Stimulated activated CD4-positive, alpha-beta T cell treated with anti-CD3 and anti-CD28 coated beads, TNF-alpha, amount 100 ng/mL, for 24 hours (primary cell): ENCODE results near the gene CSGALNACT2.

ENCODE experiments used
- DNase-seq, 3 experiments: peaks; one replicate each; pipeline ENCODE4 v3.0.0-alpha.2; 2020; ENCODE audit warnings: low read depth in 3 of 3

CSGALNACT2 gene

DNA sequence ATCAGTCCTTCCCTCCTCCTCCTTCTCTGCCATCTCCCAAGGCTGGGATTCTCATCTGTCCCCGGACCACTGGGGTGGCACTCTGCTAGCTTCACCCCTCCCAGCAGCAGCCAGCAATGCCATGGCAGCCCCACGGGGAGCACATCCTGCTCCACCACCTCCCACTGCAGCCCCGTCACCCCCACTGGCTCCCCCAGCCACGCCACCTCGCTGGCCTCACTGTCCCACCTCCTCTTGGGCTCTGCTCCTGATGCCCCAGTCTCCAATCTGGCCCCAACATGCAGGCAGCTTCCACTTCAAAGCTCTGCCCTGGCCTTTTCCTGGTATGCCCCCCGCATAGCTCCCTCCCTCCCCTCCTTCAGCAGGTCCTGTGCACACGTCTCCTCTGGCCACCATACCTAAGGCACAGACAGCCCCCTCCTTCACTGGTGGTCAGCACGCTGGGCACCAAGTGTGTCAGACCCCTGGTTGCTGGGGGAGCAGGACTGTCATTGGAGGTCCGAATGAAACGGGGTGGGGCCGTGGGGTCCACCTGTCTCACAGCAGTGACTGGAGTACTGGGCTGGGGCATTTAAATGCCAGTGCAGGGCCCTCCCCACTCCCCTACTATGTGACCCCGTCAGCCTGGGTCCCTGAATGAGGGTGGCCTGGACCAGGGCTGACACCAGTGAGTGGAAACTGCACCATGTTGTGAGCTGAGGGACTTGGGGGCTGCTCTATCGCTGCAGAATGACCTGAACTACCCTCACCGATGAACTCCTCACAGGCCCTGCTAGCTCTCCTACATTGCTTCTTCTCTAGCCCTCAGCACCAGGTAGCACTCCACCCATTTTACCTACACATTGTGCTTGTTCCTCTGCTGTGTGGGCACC is 89.9 kb downstream of the CSGALNACT2 start:
- no peak for DNase-seq

DNA sequence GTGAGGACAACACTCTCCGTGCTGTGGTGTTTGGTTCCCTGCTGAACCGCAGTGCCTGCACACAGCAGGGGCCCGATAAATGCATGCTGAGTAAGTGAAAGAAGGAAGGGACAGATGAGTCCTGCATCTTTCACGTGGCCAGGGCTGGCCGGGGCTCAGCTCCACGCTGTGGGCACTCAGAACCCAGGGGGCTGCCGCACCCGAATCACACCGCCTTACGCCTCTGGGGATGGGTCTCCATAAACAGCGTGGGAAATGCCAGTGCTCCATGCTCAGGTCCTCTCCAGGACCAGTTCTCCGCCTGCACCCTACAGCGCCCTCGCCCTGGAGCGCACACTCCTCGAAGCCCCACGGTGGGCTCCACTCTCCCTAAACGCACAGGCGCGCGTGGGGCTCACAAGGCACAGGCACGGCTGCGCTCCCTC is 90.5 kb downstream of the CSGALNACT2 start:
- DNase-seq, result no peak

DNA sequence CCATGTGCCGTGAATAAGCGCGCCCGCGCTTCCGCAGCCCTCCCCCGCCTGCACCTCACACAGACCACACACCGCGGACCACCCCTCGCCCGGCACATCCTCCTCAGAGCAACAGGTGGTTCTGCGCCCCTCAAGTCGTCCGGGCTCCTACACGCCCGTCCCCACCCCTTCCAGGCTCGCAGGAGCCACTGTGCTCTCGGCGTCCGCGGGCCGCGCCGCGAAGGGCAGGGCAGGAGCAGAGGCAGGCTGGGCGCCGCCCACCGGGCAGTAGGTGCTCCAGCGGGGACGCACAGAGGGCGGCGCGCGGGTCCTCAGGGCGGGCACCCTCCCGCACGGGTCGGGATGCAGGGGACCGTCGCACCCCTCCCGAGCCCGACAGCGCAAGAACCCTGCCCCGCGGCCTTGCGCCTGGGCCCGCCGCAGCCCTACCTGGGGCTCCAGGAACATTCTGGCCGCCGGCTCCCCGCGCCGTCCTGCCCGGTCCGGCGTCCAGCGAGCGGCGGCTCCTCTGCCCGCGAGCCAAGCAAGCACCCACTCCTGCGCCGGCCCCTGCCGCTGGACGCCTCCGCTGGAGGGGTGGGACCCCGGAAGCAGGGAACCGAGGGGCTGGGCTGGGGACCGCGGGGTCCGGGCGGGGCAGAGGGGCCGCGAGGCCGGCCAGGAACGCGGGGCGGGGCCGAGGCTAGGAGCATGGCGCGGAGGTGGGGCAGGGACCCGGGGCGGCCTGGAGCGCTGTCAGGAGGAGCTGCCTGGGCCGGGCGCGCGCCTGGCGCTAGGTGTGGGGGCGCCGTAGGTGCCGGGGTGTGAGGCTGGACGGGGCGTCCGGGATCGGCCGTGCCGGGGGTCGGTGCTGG is 91.2 kb downstream of the CSGALNACT2 start:
- DNase-seq, result peak in 1 of 3 experiments; percentile 26

DNA sequence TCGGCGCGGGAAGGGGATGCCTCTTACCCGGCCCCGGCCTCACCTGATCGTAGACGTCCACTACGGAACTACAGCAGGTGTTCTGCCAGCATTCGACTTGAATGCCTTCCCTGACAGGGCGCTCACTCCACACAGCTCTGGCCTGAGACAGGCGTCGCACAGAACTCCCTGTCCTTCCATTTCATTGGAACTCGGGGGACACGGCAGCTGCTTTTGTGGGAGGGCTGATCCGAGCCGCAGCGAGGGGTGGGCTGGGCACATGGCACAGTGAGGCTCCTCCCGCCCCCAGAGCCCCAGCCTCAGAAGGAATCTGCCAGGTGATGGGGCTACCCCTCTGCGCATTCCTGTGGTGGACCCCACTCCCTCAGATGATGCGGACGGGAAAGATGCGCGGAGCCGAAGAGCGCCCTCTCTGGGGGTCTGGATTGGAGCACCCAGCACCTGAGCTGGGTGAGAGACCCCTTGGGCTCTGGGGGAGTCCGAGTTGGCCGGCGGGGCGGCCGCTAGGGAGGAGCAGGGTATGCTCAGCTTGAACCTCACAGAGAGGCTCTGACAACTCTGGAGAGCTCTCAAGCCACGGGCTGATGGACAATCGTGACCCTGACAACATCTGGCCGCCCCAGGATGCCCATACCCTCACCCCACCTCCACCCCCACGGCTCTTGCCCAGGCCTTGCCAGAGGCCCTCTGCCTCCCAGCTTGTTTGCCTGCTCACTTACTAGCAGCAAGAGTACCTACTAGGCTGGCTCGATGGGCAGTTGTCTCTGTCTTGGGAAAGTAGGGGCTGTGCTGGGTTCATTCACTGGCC is 92.1 kb downstream of the CSGALNACT2 start:
- no peak for DNase-seq

DNA sequence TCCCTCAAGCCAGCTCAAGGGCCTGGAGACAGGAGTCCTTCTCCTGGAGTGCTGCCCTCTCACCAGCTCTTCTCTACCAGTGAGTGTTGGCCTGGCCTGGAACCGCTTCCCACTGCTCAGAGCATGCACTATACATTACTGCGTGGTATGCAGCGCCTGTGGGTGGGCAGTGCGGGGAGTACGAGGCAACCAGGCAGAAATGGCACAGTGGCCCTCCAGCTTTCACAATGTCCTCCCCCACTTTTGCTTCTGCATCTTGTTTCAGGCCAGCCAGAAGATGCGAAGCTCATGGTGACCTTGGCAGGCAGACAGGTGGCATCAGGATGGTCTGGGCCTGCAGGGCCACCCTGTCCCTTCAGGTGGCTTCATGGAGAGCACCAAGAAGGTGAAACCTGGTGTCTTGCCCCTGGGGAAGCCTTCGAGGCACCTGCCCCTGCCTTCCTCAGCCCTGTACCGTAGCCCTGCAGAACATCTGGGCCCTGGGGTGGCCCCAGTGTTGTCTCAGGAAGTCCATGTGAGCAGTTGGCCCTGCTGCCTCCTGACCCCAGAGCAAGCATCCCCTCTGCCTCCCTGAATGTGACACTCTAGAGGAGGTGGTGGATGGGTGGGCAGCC is 92.8 kb downstream of the CSGALNACT2 start:
- no peak for DNase-seq

DNA sequence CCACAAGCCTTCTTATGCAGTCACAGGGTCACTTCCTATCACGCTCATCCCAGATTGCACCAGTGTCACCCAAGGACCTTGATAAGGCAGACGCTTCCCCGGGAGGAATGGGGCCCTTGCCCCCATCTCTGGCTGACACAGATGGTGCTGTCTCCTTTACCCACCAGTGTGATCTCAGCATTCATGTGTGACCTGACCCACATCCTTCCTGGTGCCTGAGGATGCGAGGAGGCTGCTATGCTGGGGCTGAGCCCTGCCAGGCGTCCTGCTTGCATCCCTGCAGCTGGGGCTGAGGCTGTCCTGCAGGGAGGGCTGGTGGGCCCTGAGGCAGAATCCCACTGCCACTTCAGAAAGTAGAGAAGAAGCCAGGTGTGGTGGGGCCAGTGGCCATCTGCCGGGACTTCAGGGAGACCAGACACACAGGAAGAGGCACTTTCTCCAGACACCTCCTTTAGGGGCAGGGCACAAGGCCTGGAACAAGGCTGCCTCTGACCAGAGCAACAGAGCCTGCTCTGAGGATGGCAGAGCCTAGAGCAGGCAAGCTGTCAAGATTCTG is 93.4 kb downstream of the CSGALNACT2 start:
- DNase-seq, result no peak

DNA sequence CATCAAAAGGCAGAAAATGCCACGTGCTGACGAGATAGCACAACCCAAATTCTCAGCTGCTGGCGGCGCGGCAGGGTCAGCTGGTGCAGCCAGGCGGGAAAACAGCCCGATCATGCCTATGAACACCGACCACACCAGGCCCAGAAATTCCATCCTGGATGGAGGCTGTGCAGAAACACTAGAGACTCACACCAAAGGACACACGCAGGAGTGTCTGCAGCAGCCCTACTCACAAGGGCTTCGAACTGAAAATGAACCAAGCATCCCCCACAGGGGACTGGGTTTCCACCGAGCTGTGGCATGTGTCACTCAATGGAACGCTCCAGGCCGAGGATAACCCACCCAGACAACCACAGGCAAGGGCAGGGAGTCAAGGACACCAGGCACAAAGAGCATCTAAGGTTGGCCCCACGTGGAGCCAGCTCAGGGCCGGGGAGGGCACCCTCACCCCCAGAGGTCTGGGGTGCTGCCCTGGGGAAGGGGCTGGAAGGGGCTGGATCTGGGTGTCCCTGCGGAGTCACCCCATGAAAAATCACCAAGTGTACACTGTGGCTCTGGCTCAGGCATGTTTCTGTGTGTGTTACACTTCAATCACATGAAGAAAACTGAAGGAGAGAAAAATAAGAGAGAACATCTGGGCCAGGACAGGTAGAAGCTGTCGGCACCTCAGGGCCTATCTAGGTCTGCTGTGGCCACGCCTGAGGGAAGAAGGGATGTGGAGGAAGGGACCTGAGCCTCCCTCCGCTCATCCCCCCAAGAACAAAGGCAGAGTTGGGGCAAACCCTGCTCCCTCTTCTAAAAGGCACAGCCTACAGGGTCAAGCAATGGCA is 95.6 kb downstream of the CSGALNACT2 start:
- no peak for DNase-seq

DNA sequence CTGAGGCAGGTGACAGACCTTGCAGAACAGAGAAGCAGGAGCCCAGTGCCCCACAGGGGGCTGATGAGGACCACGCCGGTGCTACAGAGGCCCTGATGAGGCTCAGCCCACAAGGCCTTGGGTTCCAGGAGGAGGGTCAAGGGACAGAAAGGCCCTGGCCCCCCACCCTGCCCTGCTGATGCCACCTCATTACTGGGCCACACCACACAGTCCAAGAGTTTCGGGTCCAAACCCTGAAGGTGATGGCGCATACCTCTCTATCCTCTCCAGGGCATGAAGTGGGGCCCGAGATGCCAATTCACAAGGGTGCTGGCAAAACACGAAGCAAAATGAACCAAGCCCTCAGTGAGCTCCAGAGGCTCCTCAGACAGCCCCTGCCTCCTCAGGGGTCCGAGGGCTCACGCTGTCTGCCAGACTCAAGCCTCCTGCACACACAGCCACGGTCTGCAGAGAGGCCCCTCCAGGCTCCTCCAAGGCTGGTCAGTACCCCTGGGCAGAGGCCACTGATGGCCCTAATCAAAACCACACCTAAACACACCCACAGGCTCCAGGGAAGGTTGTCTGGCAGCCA is 96.3 kb downstream of the CSGALNACT2 start:
- DNase-seq, result no peak
